ENCODE results near the gene DUSP28. TPM values are rescaled to one million over a fixed set of nuclear protein-coding genes. Genes with fewer than 3 reads are reported as not detected.

DUSP28 gene
- total and polyA plus RNA-seq, 12 donors = 4.9 to 22.2 (median 8.5) TPM

DNA sequence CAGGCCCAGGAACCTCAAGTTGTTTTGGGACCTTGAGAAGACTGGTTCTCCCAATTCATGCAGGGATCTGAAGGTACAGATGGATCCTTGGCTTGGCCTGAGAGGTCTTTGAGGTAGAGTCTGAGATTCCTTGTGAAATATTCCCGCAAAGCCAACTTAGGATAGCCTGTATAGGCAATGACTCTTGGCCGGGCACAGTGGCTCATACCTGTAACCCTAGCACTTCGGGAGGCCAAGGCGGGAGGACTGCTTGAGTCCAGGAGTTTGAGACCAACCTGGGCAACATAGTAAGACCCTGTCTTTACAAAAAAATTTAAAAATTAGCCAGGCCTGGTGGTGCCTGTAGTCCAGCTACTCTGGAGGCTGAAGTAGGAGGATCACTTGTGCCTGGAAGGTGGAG lies 42.8 kb upstream of the DUSP28 start:
- no peak overlapping the region for H3K27ac ChIP-seq
- H3K4me1 ChIP-seq (replicated peaks in 1 of 2) = no peaks in the 10 kb centered on the region
- no peaks in the 10 kb centered on the region for H3K36me3 ChIP-seq (replicated peaks in 1 of 2)
- no peaks in the 10 kb centered on the region for H3K9me3 ChIP-seq (replicated peaks in 1 of 3)
- intact Hi-C loops (cut with DNase I) = loop anchor here (10.0 kb wide), 2 partner anchors 187 to 317 kb away; no protein-coding TSS in a partner anchor
- DNase-seq = peak in 1 of 7 donors; percentile 18
- TF ChIP-seq CTCF (IDR thresholded peaks at IDR 0.05) (no peak), POLR2A (IDR thresholded peaks at IDR 0.05) (no peak)
- WGBS, 4 donors = 96 to 100% (median 98%) methylated on average over 4 of the region's 4 CpGs
- H3K27me3 ChIP-seq = no peaks in the 10 kb centered on the region
- no peak overlapping the region for H3K4me3 ChIP-seq

DNA sequence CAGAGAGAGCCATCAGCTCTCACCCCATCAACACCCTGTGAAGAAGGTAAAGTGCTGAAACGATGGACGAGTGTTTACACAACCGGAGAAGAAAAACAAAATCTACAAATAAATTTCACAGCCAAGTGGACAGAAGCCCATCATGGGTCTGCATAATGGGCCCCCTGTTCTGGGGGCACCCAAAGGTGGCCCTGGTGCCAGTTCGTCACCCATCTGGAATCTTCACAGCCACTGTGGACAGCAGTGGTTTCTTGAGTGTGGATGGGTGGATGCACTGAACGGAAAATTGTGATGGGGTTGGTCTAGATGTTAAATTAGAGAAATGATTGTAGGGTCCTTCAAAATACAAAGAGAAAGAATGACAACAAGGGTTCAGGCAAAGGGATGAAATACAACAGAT lies 41.2 kb upstream of the DUSP28 start:
- intact Hi-C loops (cut with DNase I) = loop anchor here (10.0 kb wide), 2 partner anchors 186 to 316 kb away; no protein-coding TSS in a partner anchor
- TF ChIP-seq POLR2A (IDR thresholded peaks at IDR 0.05) (no peak), CTCF (IDR thresholded peaks at IDR 0.05) (no peak)
- 91 to 97% (median 94%) methylated on average over 5 of the region's 5 CpGs for WGBS, 4 donors
- Histone ChIP-seq H3K27ac (no peak overlapping the region), H3K9me3 (replicated peaks in 1 of 3) (no peaks in the 10 kb centered on the region), H3K27me3 (no peaks in the 10 kb centered on the region), H3K4me1 (replicated peaks in 1 of 2) (no peaks in the 10 kb centered on the region), H3K4me3 (no peak overlapping the region), H3K36me3 (replicated peaks in 1 of 2) (no peaks in the 10 kb centered on the region)
- DNase-seq = peak in 1 of 7 donors; percentile 6

DNA sequence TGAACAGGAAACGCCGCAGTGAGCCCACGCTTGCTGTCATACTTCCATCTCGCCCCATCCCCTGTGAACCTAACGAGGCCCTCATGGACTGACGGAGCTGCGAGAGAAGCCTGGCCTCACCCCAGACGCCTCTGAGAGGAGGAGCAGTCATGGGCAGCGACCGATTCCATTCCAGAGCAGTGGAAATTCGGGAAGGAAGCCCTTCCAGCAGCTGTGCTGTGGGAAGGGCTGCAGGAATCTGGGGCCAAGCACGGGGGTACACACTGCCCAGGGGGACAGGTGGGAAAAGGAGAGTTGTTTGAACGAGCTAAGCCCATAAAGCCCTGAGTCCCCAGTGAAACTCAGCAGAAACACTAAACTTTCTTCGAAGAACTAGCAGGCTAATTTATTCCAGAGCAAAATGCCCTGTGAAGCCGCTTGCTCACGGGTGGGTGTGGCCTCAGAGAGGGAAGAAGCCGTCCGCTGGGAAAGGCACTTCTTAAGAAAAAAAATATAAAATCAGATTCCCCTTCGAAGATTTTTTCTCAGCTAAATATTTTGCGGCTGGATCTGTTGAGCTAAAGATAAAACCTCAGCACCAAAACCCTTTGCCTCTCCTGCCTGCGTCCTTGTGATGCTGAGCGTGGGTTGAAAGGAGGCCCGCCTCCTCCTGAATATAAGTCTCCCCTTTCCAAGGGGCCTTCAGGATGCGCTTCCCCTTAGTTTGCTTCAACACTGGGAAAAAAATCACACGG lies 40.6 kb upstream of the DUSP28 start:
- TF ChIP-seq POLR2A (IDR thresholded peaks at IDR 0.05) = no peak
- TF ChIP-seq CTCF (IDR thresholded peaks at IDR 0.05) = no peak
- no peak overlapping the region for H3K4me3 ChIP-seq
- WGBS, 4 donors = 53 to 67% (median 61%) methylated on average over 25 of the region's 25 CpGs
- H3K36me3 ChIP-seq (replicated peaks in 1 of 2) = no peaks in the 10 kb centered on the region
- no peaks in the 10 kb centered on the region for H3K9me3 ChIP-seq (replicated peaks in 1 of 3)
- no peaks in the 10 kb centered on the region for H3K27me3 ChIP-seq
- H3K4me1 ChIP-seq (replicated peaks in 1 of 2) = no peaks in the 10 kb centered on the region
- intact Hi-C loops (cut with DNase I) = loop anchor here (10.0 kb wide), 2 partner anchors 185 to 315 kb away; no protein-coding TSS in a partner anchor
- DNase-seq = peak in 3 of 7 donors; percentile 11 to 42 (median 14)
- H3K27ac ChIP-seq = no peak overlapping the region

DNA sequence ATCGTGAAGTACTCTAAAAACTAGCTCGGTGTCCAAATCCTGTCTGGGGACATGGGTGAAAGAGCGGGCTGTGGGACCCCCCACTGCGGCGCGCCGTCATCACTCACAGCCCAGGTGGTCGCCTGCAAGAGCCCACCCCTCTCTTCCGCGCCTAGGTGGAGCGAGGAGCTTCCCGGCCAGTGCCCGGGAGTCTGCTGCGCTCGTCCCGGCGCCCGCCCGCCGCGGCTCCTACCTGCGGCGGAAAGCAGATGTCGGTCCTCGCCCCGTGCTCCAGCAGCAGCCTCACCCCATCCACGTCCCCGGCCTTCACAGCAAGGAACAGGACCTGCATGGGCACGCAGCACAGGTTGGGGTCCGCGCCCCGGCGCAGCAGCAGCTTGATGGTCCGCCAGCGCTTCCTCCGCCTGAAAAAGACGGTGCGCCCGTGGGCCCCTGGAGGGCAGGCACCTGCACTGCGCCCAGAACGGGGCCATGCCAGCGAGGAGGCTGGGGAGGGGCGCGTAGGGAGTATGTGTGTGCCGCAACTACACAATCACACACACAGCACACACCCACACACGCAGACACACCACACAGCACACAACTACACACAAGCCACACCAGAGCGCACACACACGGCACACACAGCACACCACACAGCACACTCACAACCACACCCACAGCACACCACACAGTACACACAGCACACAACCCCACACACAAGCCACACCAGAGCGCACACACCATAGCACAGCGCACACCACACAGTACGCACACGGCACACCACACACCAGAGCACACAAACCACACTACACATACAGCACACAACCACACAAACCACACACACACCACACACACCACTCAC lies 39.8 kb upstream of the DUSP28 start:
- Histone ChIP-seq H3K27me3 (no peaks in the 10 kb centered on the region), H3K4me1 (replicated peaks in 1 of 2) (no peaks in the 10 kb centered on the region), H3K36me3 (replicated peaks in 1 of 2) (no peaks in the 10 kb centered on the region), H3K9me3 (replicated peaks in 1 of 3) (no peaks in the 10 kb centered on the region), H3K4me3 (no peak overlapping the region), H3K27ac (no peak overlapping the region)
- 34 to 54% (median 44%) methylated on average over 11 to 52 of the region's 52 CpGs for WGBS, 4 donors
- no peak for TF ChIP-seq CTCF (IDR thresholded peaks at IDR 0.05)
- TF ChIP-seq POLR2A (IDR thresholded peaks at IDR 0.05) = no peak
- peak in 3 of 7 donors; percentile 7 to 50 (median 8) for DNase-seq
- intact Hi-C loops (cut with DNase I) = no loop called here
